GM18519 (cell line): ENCODE data around the gene MINDY2.
"Not testable (repeated sequence)": the region's sequence is repeated elsewhere in the genome, so short reads cannot be mapped to it uniquely, and the experiment has no call there.

Source experiments
- ATAC-seq: cut with Tn5 transposase; IDR thresholded peaks from one replicate; pipeline ENCODE4 v1.9.1; 2021; ENCODE audit warnings: mild to moderate bottlenecking, moderate library complexity; ENCODE audit not compliant: unreplicated experiment, low FRiP score

The MINDY2 gene

DNA sequence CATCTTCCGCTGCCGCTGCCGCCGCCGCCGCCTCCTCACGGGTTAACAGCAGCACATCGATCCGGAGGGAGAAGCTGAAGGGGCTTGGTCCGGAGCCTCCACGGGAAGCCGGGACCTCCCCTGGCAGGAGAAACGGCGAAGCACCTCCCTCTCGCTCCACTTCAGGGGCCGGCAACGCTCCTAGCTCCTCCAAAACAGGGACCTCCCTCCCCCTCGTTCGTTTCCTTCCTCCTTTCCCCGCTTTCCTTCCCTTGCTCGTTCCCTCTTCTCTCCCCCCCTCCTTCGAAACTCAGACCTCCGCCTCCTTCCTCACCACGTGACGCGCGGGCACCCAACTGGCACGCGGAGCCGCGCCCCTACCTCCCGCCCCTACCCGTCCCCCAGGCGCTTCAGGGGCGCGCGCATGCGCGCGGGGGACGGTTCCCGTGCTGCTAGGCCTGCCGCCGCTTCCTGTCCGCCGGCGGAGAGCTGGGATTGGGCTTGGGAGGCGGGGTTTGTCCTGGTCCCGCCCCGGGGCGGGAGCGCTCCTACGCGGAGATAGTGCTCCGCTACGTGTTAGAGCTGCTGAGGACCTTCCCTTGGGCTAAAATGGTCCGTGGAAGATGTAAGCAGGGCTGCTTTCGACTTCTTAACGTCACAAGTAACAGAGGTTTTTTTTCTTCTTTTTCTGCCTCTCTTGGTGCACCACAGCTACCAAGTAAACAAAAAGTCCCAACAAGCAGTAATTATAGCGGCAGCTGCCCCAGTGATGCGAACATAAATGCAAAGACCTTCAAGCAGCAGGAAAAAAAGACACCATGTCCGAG lies 21.4 kb upstream of the MINDY2 start, which contains the start of gene ADAM10:
ADAM10 (minus strand) TSS at position 176 of the 806 bp plus-strand sequence; CDS start at position 3, 173 bp downstream.
- ATAC-seq, result peak; percentile 82

DNA sequence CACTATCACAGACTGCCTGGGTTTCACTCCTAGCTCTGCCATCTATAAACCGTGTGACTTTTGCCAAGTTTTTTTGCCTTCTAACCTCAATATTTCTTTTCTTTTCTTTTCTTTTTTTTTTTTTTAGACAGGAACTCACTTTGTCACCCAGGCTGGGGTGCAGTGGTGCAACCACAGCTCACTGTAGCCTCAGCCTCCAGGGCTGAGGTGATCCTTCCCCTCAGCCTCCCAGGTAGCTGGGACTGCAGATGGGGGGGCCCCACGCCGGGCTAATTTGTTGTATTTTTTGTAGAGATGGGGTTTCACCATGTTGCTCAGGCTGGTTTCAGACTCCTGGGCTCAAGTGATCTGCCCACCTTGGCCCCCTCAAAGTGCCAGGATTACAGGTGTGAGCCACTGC lies 18.4 kb upstream of the MINDY2 start:
- ATAC-seq, result no peak

DNA sequence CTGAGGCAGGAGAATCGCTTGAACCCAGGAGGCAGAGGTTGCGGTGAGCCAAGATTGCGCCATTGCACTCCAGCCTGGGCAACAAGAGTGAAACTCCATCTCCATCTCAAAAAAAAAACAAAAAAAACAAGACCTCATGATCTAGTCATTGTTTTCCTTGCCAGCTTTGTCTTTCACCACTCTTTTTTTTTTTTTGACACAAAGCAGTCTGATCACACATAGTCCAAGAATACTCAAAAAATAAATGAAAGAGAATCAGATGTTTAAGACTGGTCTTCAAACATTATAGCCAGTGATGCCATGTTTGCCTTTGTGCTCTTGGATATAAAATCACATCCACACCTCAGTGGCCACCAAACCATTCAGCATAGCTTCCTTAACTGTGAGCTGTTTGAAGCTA lies 15.8 kb upstream of the MINDY2 start:
- ATAC-seq, result no peak

DNA sequence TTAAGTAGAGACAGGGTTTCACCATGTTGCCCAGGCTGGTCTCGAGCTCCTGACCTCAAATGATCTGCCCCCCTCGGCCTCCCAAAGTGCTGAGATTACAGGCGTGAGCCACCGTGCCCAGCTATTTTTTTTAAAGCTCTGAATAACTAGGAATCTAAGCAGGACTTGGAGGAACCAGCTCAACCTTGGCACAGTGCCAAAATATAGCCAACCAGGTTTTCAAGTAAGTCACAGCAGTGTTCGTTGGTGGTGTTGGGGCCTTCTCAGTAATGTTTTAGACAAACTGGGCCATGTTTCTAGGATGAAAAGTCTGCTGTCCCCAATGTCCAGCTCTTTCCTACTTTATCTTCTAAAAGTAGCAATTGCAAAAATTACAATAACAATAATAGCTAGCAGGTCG lies 15.1 kb upstream of the MINDY2 start:
- ATAC-seq, result no peak

DNA sequence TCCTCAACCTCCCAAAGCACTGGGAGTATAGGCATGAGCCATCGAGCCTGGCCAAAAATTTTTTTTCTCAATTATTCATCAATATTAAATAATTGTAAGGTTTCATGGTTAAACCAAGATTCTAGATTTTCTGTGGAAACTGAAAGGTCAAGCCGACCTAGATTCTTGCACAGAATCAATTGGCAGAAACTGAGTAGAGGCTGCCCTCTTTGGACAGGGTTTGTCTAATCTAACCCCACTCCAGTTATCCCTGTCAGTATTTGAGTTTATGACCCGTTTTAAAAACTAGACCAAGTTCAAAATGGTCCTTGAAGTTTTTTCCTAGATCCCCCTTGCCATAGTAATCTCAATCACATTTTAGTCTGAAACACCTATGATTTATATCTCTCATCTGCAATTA lies 13.0 kb upstream of the MINDY2 start:
- ATAC-seq, result no peak

DNA sequence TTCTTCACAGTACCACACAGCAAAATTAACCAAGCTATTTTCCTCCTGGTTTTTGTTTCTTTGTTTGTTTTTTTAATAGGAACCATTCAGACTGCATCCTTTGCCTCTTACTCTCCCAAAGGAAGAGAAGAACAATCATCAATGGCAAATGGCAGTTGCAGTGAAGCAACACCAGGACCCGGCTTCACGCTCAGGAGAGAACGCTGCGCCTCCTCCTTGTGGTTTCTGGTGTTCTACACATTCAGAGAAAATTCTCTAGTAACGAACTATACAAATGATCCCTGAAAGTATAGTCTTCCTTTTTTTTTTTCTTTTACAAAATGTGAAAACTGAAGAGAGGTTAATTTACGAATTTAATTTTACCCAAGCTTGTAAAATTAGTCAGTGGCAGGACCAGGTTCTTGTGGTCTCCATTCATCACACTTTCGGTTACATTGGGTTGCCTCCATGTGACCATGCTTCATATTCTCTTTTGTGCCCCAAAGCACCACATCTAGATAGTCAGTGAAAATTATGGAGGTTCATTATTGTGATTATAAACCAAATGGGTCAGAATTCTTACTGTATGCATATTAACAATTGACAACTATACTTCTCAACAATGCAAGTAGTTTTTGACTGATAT lies 10.6 kb upstream of the MINDY2 start:
- no peak for ATAC-seq

DNA sequence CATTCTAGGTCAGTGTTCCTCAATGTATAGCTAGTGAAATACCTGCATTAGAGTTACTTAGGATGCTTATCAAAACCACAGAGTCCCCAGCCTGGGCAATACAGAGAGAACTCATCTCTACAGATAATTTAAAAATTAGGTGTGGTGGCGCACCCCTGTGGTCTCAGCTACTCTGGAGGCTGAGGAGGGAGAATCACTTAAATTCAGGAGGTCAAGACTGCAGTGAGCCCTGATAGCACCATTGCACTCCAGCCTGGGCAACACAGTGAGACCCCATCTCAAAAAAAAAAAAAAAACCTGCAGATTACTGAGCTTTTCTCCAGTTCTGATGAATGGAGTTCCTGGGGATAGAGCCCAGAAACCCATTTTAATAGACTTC lies 10.1 kb upstream of the MINDY2 start:
- ATAC-seq, result no peak

DNA sequence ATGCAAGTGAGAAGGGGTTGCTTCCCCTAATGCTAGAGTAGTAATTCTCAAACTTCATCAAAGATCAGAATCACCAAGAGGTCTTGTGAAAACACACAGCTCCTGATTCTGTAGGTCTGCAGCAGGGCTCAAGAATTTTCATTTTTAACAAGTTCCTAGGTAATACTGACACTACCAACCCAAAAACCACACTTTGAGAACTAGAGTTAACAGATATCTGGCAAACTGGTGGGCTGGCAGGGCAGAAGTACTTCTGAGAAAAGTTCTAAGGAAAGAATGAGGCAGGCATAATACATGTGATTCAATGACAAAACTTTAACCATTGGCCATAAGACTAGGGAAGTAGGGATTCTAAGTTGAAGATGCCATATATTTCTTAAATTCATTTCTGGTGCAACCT lies 8.8 kb upstream of the MINDY2 start:
- ATAC-seq, result no peak

DNA sequence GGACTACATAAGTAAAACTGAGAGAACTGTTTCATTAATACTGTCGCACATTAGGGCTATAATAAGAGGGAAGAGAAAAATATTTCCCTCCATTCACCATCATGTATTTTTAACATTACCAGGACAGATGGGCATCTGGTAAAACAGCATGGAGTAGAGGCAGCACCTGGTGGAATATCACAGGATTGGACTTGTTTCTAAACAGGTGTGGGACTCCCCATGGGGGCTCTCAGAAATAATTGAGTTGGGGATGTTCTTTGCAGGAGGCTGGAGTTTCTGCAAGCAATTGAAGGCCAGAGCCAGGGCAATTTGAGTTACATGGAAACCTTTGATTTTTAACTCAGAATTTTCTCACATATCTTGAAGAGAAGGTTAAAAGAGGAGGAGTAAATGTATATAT lies 8.4 kb upstream of the MINDY2 start:
- ATAC-seq, result no peak

DNA sequence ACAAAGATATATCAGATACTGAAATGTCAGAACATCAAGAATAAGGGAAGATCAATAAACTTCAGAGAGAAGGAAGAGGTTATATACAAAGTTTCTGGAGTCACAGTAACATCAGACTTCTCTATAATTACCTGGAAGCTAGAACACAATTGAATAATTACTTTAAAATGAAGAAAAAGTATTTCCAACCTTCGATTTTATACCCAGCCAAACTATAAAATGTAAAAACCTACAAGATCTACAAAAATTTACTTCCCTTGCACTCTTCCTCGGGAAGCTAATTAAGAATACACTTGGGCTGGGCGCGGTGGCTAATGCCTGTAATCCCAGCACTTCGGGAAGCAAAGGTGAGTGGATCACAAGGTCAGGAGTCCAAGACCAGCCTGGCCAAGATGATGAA lies 6.6 kb upstream of the MINDY2 start:
- no peak for ATAC-seq

DNA sequence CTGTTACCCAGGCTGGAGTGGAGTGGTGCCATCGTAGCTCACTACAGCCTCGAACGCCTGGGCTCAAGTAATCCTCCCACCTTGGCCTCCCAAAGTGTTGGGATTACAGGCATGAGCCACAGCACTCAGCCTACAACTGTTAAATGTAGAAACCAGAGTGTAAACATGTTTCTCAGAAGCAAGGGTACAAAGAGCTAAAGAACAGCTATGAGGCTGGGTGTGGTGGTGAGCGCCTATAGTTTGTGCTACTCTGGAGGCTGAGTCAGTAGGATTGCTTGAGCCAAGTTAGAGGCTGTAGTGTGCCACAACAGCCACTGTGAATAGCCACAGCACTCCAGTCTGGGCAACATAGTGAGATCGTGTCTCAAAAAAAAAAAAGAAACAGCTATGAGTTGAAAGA lies 4.8 kb upstream of the MINDY2 start:
- no peak for ATAC-seq

DNA sequence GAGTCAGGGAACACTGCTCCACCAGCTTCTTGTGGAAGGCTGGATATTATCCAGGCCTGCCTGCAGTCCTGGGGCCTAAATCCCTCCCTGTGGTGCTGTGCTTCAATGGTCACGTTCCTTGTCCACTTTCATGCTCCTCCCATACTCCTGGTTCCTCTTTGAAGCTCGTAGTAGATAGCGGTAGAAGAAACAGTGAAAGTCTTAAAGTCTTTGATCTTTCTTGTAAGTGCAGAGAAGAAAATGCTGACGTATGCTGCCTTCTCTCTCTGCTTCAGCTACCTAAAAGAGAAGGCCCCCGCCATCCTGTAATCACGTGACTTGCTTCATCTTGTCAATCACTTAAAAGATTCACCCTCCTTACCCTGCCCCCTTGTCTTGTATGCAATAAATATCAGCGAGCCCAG lies 2.5 kb upstream of the MINDY2 start:
- ATAC-seq, result not testable (repeated sequence)

DNA sequence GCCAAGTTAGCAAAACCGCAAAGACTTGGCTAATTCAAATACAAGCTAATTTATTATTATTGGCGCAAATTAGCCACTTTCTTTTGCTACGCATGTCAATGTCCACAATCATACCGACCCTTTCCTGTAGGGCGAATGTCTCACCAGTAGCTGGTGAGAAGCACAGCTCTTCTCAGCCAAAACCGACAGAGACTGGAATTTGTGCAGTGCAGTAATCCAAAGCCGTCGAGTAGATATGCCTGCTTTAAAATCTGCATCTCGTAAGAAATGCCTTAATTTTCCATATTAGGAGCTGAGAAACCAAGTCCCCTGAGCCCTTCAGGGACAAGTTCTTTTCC lies 614 bp upstream of the MINDY2 start:
- ATAC-seq, result peak; percentile 13

DNA sequence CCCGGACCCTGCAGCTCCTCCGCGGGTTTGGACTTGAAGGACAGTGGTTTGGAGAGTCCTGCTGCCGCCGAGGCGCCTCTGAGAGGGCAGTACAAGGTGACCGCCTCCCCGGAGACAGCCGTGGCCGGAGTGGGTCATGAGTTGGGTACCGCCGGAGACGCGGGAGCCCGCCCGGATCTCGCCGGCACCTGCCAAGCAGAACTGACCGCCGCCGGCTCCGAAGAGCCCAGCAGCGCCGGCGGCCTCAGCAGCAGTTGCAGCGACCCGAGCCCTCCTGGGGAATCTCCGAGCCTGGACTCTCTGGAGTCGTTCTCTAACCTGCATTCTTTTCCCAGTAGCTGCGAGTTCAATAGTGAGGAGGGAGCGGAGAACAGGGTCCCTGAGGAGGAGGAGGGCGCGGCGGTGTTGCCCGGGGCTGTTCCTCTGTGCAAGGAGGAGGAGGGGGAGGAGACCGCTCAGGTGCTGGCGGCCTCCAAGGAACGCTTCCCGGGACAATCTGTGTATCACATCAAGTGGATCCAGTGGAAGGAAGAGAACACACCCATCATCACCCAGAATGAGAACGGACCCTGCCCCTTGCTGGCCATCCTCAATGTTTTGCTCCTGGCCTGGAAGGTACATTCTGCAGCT lies 634 bp downstream of the MINDY2 start:
- no peak for ATAC-seq

DNA sequence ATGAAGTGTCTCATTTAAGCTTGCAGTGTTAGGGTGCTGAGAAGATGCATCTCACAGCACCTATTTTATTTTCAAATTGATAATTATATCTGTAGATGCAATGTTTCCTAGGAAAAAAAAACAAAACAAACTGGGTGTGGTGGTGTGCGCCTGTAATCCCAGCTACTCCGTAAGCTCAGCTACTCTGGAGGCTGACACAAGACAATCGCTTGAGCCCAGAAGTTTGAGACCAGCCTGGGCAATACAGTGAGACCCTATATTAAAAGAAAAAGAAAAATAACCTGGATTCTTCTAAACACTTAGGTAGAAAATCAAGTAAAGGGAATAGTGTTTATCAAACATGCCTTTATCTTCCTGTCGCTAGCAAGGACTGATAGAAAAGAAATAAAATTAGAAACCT lies 1.9 kb downstream of the MINDY2 start:
- no peak for ATAC-seq

DNA sequence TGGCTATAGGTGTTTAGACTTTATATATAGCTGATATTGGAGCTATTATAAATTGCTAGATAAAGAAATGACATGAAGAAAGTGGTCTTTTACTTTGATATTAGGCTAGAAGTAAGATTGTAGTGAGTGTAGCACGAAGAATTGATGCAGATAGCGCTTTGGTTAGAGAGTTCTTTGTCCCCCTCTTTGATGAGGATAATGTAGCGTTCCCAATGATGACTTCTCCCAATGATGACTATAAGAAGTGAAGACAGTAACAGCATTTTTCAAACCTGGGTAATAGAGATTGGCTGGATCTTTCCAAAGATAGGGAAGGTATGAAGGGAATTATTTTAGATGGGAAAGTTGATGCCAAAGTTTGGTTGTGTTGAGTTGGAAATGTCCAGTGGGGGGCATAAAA lies 4.3 kb downstream of the MINDY2 start:
- no peak for ATAC-seq

DNA sequence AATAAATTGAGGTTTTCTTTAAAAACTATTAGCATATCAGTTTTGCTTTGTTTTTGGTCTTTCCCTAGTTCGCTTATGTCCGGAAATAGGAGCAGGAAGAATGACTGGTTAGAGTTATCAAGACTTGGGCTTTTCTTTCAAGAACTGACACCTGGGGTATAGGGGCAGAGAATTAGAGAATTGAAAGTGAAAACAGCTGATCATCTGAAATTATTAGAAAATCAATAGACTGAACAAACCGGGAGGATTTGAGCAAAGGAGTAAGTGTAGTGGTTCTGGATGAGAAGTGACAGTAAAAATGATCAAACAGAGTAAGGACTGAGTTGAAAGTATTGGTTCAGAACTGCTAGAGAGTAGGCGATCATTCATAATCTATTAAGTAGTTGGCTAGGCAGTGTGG lies 6.0 kb downstream of the MINDY2 start:
- ATAC-seq, result no peak

DNA sequence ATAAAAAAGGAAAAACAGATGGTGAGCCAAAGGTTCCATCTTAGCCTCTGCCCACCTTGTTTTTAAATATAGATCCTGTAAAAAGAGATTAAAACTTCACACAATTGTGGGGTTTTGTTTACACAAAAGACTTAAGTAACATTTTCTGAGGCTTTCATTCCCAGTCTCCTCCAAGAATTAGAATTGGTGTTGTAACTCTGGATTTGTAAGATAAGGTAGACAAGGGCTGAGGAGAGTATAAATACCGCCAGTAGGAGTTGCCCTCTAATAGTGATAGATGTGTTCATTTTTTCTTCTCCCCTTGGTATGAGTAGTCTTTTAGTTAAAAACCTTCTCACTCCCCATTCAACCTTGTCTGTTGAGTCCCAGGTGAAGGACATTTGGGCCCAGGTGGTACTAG lies 8.5 kb downstream of the MINDY2 start:
- ATAC-seq, result no peak

DNA sequence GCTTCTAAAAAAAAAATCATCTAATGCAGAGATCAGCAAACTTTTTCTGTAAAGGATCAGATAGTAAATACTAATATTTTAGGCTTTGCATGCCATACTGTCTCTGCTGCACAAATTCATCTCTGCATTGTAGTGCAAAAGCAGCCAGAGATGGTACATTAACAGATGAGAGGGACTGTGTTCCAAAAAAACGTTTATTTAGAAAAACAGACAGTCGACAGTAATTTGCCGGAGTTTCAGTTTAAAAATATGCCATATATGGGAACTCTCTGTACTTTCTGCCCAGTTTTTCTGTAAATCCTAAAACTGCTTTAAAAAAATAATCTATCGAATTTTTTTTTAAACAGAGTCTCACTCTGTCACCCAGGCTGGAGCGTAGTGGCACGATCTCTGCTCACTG lies 14.3 kb downstream of the MINDY2 start:
- no peak for ATAC-seq

DNA sequence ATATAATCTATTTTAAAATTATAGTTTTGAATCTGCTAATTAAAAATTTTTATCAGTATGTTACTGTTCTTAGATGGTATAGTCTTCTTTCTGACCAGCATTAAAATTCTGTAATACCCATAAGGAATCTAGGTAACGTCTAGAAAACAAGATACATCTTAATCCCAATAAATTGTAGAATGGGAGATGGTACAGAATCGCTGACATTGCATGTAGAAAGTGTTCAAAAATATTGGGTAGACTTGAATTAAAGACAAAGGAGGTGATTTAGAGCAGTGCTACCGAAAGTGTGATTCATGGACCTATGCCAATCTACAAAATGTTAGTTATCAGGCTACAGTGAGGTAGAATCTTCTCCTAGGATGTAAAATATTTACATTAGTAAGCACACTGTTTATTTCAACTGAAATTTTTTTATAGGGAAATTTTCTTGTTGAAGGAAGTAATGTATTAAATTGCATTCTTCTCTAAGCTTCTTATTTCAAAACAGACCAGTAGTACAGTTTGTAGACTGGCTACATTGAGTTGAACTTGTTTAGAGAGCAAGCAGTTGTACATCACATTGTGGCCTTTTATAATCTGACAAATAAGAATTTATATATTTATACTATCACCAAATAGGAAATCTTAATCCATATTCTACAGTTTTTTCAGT lies 17.1 kb downstream of the MINDY2 start:
- ATAC-seq, result no peak

DNA sequence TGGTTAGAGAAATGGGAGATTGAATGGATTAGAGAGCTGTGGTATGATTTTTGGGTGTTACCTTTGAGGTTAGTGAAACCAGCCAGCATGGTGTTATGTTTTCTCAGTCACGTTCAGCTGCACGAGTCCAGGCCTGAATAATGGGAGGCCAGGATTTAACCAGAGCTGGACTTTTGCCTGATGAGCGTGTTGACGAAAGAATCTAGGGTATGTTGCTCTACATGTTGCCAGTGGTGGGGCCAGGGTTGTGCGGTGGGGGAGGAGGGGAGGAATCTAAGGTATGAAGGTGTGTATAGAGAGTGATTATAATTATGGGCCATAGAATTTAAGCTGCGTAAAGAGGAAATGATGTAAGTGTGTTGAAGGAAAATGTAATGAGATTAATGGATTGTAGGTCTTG lies 22.8 kb downstream of the MINDY2 start:
- no peak for ATAC-seq
